Esophagus (tissue), 2 donors: Measurements from ENCODE around the gene CYP3A7. TPM values are rescaled to one million over a fixed set of nuclear protein-coding genes. Genes with fewer than 3 reads are reported as not detected.
"Not testable (repeated sequence)": the region's sequence is repeated elsewhere in the genome, so short reads cannot be mapped to it uniquely, and the experiment has no call there.

ENCODE experiments used
- H3K27ac ChIP-seq, 2 donors: one replicate each; pipeline ENCODE4 v1.5.1; 2013; ENCODE audit warnings: low read depth in 2 of 2, mild to moderate bottlenecking in 2 of 2, inconsistent platforms in 1 of 2, low read length in 1 of 2, moderate library complexity in 1 of 2
- H3K27me3 ChIP-seq, 2 donors: one replicate each; pipeline ENCODE4 v1.6.1; 2013; ENCODE audit warnings: low read length in 2 of 2, control low read depth in 1 of 2, mild to moderate bottlenecking in 1 of 2; ENCODE audit not compliant: insufficient read depth in 2 of 2, control insufficient read depth in 1 of 2
- H3K36me3 ChIP-seq, 2 donors: one replicate each; pipeline ENCODE4 v1.6.1; 2013; ENCODE audit warnings: low read length in 1 of 2; ENCODE audit not compliant: control insufficient read depth in 2 of 2, insufficient read depth in 2 of 2
- H3K4me1 ChIP-seq, 2 donors: one replicate each; pipeline ENCODE4 v1.6.1; 2013; ENCODE audit warnings: low read length in 1 of 2; ENCODE audit not compliant: control insufficient read depth in 2 of 2, insufficient read depth in 2 of 2
- H3K4me3 ChIP-seq, 2 donors: one replicate each; pipeline ENCODE4 v1.5.1; 2013; ENCODE audit warnings: low read length in 2 of 2, mild to moderate bottlenecking in 2 of 2, low read depth in 1 of 2, moderate library complexity in 1 of 2
- H3K9me3 ChIP-seq, 2 donors: one replicate each; pipeline ENCODE4 v1.6.1; 2013; ENCODE audit warnings: mild to moderate bottlenecking in 2 of 2, low read depth in 1 of 2, low read length in 1 of 2, moderate library complexity in 1 of 2; ENCODE audit not compliant: control insufficient read depth in 2 of 2, insufficient read depth in 1 of 2
- WGBS, 2 donors: extraction: QIAGEN DNeasy Blood & Tissue Kit; methylation state at CpG; one replicate each; pipeline ENCODE4 v1.1.7; 2013; 5-methylcytosine and 5-hydroxymethylcytosine counted together
- polyA plus RNA-seq, 2 donors: library from polyadenylated mRNA; stranded (reverse); fragments of 200-250 nt; gene quantifications; one replicate each; pipeline ENCODE4 v1.2.3, GENCODE V29; 2013
- donor health status: healthy with polysubstance abuse.
- donor health status: Bipolar disorder and iron deficiency.

Gene CYP3A7
- polyA plus RNA-seq, 2 donors = 0.02 TPM; not detected in 1

DNA sequence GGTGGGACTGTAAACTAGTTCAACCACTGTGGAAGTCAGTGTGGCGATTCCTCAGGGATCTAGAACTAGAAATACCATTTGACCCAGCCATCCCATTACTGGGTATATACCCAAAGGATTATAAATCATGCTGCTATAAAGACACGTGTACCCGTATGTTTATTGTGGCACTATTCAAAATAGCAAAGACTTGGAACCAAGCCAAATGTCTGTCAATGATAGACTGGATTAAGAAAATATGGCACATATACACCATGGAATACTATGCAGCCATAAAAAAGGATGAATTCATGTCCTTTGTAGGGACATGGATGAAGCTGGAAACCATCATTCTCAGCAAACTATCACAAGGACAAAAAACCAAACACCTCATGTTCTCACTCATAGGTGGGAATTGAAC is 11.9 kb upstream of the CYP3A7 start:
- H3K36me3 ChIP-seq, H3K27ac ChIP-seq, H3K27me3 ChIP-seq, H3K4me3 ChIP-seq, H3K4me1 ChIP-seq, H3K9me3 ChIP-seq: not testable (repeated sequence)
- 61 to 73% methylated on average over 2 of the region's 3 CpGs for WGBS, 2 donors

DNA sequence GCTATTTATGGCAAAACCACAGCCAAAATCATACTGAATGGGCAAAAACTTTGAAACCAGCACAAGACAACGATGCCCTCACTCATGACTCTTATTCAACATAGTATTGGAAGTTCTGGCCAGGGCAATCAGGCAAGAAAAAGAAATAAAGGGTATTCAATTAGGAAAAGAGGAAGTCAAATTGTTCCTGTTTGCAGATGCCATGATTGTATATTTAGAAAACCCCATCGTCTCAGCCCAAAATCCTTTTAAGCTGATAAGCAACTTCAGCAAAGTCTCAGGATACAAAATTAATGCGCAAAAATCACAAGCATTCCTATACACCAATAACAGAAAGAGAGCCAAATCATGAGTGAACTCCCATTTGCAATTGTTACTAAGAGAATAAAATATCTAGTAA is 10.4 kb upstream of the CYP3A7 start:
- H3K27ac ChIP-seq, H3K27me3 ChIP-seq, H3K4me1 ChIP-seq, H3K36me3 ChIP-seq, H3K4me3 ChIP-seq, H3K9me3 ChIP-seq: not testable (repeated sequence)
- 86 to 87% methylated on average over 3 of the region's 3 CpGs for WGBS, 2 donors

DNA sequence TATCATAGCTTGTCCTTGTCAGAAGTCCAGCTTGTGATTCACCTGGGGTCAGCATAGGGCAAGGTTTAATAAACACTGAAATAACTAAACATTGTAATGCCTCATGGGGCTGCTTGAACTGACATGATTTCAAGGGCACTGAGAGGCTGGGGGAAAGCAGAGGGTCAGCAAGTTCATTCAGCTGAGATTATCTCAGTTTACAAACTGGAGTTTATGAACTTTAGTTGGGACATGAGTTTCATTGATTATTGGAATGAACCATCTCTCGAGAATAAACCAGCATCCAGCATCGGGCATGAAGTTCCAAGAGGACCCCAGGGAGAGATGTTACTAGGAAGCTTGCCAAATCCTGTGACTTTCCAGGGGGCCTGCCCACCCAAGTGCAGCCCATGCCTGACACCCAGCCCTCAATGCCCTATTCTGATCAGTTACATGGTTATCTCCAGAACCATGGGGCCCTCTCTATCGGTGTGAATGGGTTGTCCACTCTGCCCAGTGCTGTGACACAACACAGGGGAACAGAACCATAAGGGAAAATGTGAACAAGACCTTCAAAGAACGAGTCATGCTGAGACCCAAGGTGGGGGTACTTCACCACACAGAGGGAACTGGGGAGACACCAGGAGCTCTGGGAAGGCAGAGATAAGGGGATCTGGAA is 7.9 kb upstream of the CYP3A7 start:
- no peaks in the 10 kb centered on the region for H3K4me1 ChIP-seq
- no peaks in the 10 kb centered on the region for H3K27me3 ChIP-seq
- no peak overlapping the region for H3K27ac ChIP-seq
- no peaks in the 10 kb centered on the region for H3K9me3 ChIP-seq
- H3K4me3 ChIP-seq = no peak overlapping the region
- no peaks in the 10 kb centered on the region for H3K36me3 ChIP-seq
- WGBS, 2 donors = 86 to 89% methylated on average over 4 of the region's 4 CpGs

DNA sequence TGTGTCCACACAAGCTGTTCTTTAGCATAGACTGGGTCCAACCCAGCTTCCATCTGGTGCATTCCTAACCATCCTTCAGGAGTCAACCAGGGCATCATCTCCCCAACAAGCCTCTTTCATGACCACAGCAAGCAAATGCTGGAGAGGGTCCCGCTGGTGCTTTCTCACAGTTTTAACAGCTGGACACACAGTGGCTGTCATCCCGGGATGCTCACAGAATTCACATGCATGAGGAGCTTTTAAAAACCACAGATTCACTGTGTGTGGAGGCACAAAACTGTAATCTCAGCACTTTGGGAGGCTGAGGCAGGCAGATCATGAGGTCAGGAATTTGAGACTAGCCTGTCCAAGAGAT is 6.4 kb upstream of the CYP3A7 start:
- 92 to 94% methylated on average over 2 of the region's 2 CpGs for WGBS, 2 donors
- no peak overlapping the region for H3K4me3 ChIP-seq
- H3K4me1 ChIP-seq = no peaks in the 10 kb centered on the region
- no peak overlapping the region for H3K27ac ChIP-seq
- H3K36me3 ChIP-seq = peaks cover 0 to 2% of the 10 kb centered on the region in 2 donors
- no peaks in the 10 kb centered on the region for H3K9me3 ChIP-seq
- no peaks in the 10 kb centered on the region for H3K27me3 ChIP-seq

DNA sequence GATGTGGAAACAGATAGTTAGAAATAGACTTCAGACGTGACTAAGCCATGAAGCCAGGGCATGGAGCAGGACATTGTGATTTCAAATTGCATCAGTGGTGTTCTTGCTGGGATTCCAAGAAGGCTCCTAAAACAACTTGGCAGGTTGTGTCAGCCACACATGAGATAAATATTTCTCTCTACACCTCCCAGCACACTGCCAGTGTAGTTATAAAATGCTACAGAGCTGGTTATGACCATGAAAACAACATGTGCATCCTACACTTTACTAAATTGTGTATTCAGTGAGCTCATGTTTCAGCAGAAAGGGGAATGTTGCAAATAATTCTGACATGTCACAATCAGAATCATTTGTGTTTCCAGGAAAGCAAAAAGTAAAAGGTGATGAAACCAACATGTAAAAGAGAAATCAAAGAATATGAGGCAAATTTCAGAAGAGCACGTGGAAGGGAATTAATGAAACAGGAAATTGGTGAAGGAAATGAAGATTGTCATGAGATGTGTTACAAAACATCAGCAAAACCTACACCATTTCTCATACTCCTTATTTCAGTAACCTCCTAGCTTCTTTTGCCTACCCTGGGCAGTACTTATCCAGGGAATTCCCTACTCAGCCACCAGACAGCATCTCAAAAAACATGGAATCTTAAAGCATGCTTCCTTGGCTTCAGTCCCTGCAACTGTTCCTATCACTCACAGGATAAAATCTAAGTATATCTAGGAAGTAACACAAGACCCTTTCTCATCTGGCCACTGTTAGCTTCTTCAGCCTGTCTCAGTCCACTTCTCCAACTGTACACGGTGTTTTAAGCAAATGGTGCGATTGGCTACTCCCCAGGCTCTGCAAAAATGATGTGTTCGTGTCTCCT is 5.8 kb upstream of the CYP3A7 start:
- H3K4me1 ChIP-seq = no peaks in the 10 kb centered on the region
- 81 to 82% methylated on average over 5 of the region's 5 CpGs for WGBS, 2 donors
- no peak overlapping the region for H3K27ac ChIP-seq

DNA sequence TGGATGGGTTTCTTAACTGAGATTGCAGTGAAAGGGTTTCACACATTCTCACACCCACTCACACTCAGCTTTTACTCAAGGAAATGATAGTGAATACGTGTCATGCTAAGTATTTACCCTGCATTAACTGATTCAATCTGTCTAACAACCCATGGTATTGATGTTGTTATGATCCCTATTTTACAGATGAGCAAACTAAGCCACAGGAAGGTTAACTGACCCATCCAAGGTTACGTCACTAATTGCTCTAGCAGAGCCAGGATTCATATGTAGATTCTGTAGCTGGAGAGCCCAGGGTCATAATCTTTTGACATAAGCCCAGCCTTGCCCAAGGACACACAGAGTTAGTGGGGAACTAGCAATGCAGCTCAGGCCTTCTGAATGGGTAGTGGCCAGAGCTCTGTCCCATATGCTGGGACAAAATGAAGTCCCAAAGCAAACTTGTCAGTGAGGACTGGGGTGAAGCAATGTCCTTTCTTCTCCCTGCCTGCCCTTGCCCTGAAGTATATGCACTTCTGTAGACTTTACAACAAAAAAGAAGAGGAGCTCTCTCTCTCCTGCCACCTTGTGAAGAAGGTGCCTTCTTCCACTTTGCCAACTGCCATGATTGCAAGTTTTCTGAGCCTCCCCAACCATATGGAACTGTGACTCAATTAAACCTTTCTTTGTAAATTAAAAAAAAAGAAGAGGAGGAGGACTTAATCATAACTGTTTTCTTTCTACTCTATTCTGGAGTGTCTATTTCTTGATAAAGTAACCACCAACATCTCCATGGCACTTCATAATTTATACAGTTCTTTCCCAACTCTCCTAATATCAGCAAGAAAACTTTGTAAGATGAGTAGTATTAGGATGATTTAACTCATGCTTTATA is 4.9 kb upstream of the CYP3A7 start:
- Histone ChIP-seq H3K27me3 (no peaks in the 10 kb centered on the region), H3K4me3 (no peak overlapping the region), H3K36me3 (peaks cover 0 to 2% of the 10 kb centered on the region in 2 donors), H3K27ac (no peak overlapping the region), H3K4me1 (no peaks in the 10 kb centered on the region), H3K9me3 (no peaks in the 10 kb centered on the region)
- WGBS, 2 donors = 77% methylated on average over 2 of the region's 2 CpGs

More for the DNA sequence above, 5.8 kb upstream of the CYP3A7 start:
- no peaks in the 10 kb centered on the region for H3K9me3 ChIP-seq
- H3K36me3 ChIP-seq = peaks cover 0 to 2% of the 10 kb centered on the region in 2 donors
- no peak overlapping the region for H3K4me3 ChIP-seq
- no peaks in the 10 kb centered on the region for H3K27me3 ChIP-seq

DNA sequence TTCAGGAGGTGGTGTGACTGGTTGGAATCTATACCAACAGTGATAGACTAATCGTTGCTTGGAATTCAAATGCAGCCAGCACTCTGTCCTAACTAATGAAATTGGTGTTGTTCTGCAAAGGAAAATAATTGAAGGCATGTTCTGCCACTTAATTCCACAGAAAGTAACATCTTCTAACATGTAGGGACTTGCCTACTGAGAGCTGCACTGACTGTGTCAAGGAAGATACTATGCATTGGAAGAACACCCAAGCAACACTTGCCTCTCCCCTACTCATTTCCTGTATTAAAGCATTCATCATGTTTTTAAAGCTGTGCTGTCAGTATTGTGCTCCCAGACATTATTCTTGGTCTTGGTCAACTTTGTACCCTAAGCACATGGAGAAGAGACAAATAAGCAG is 2.7 kb upstream of the CYP3A7 start:
- WGBS, 2 donors = 51 to 55% methylated on average over 1 of the region's 1 CpG
- Histone ChIP-seq H3K4me1 (no peaks in the 10 kb centered on the region), H3K4me3 (no peak overlapping the region), H3K36me3 (peaks cover 0 to 2% of the 10 kb centered on the region in 2 donors), H3K27me3 (no peaks in the 10 kb centered on the region), H3K9me3 (no peaks in the 10 kb centered on the region), H3K27ac (no peak overlapping the region)

DNA sequence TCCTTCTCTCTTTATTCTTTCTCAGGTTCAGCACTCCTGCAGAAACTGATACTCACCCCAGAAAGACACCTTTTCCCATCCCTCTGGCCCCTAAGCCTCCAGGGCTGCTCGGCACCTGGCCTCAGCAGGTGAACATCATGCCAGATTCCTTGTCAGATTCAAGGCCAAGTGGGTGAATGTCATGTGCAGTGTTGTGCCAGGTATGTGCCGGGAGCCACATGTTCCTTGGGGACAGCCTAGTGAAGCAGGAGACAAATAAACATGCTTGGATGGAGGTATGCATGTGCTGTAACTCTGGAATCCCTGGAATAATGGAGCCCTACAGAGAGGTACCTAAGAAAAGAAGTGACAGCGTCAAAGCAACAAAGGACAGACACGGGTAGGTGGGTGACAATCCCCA is 1.7 kb upstream of the CYP3A7 start:
- not testable (repeated sequence) for H3K36me3 ChIP-seq, H3K9me3 ChIP-seq, H3K4me3 ChIP-seq, H3K4me1 ChIP-seq, H3K27me3 ChIP-seq, H3K27ac ChIP-seq
- WGBS, 2 donors = 67 to 69% methylated on average over 4 of the region's 4 CpGs

DNA sequence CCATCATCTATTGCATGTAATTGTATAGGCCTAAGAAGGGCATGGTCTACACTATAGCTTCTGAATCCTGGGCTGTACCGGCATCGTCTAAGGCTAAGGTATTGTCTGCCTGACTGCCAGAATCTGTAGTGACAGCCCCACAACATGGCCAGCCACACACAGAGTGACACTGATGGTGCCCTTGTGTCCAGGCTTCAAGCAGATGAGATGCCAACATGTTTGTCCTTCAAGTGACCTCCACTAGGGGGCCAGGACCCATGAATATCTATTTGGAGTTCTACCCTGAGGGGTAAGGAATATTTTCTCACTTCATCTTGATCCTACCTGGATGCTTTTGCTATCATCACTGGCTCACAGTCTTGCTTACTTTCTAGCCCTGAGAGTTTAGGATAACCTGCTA is 1.5 kb downstream of the CYP3A7 start:
- Histone ChIP-seq H3K4me3 (no peak overlapping the region), H3K27ac (no peak overlapping the region), H3K9me3 (no peaks in the 10 kb centered on the region), H3K4me1 (peaks cover 0 to 3% of the 10 kb centered on the region in 2 donors), H3K27me3 (no peaks in the 10 kb centered on the region), H3K36me3 (peaks cover 0 to 2% of the 10 kb centered on the region in 2 donors)
- WGBS, 2 donors = 91 to 97% methylated on average over 2 of the region's 2 CpGs
